HEK293 (cell line): Measurements from ENCODE around the gene MMD2.

ENCODE experiments used
- CTCF ChIP-seq: fragments of 450-650 bp; formaldehyde crosslinking; IDR thresholded peaks from 2 replicates; pipeline ENCODE4 v1.5.1; 2016; ENCODE audit warnings: missing biosample characterization, missing genetic modification characterization
- ZBTB11 ChIP-seq: fragments of 450-650 bp; formaldehyde crosslinking; conservative IDR thresholded peaks from 2 replicates; pipeline ENCODE4 v1.5.1; 2016; ENCODE audit warnings: low read depth, missing biosample characterization, missing genetic modification characterization
- ZFP3 ChIP-seq: fragments of 450-650 bp; formaldehyde crosslinking; IDR thresholded peaks from 2 replicates; pipeline ENCODE4 v1.5.1; 2016; ENCODE audit warnings: low read depth, missing biosample characterization, missing genetic modification characterization
- ZNF138 ChIP-seq: fragments of 450-650 bp; formaldehyde crosslinking; IDR thresholded peaks from 2 replicates; pipeline ENCODE4 v1.5.1; 2016; ENCODE audit warnings: missing biosample characterization, missing genetic modification characterization, borderline replicate concordance

GRCh38 chr7:4931943-4932342, 27.0 kb downstream of the MMD2 start:
- TF ChIP-seq ZFP3 (no peak), CTCF (tag by site-specific recombination) (no peak), ZNF138 (no peak), ZBTB11 (tag by site-specific recombination) (no peak)
